ENCODE results near the gene ZMIZ1.

- TF ChIP-seq, protein P1, sequence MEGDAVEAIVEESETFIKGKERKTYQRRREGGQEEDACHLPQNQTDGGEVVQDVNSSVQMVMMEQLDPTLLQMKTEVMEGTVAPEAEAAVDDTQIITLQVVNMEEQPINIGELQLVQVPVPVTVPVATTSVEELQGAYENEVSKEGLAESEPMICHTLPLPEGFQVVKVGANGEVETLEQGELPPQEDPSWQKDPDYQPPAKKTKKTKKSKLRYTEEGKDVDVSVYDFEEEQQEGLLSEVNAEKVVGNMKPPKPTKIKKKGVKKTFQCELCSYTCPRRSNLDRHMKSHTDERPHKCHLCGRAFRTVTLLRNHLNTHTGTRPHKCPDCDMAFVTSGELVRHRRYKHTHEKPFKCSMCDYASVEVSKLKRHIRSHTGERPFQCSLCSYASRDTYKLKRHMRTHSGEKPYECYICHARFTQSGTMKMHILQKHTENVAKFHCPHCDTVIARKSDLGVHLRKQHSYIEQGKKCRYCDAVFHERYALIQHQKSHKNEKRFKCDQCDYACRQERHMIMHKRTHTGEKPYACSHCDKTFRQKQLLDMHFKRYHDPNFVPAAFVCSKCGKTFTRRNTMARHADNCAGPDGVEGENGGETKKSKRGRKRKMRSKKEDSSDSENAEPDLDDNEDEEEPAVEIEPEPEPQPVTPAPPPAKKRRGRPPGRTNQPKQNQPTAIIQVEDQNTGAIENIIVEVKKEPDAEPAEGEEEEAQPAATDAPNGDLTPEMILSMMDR (conservative IDR thresholded peaks at IDR 0.05; ENCODE audit: low read length) = no peak
- TF ChIP-seq EZH2phosphoT487 (IDR thresholded peaks at IDR 0.05; ENCODE audit: borderline replicate concordance) = no peak
Observed at GRCh38 chr10:79310911-79311573, 242.3 kb downstream of the ZMIZ1 start.

All from Loucy (cell line).